Activated naive CD8-positive, alpha-beta T cell treated with anti-CD3 and anti-CD28 coated beads, Interleukin-2, amount 10 ng/mL, durations not matched to agents 7 days and 5 days (primary cell): ENCODE measurements around the gene PRKCQ. TPM values are rescaled to one million over a fixed set of nuclear protein-coding genes. Genes with fewer than 3 reads are reported as not detected.

Source experiments
- ATAC-seq: fragments of 150-1000 bp; cut with Tn5 transposase; one replicate; pipeline ENCODE4 v1.10.0; 2021; ENCODE audit warnings: low read depth, moderate library complexity
- POLR2A ChIA-PET: fragments of 350-600 bp; sonication (Branson Sonifier 250); formaldehyde crosslinking; loops from one replicate; lab custom pipeline; 2021; ENCODE audit warnings: antibody characterized with exemption; lab: Charles Lee
- DNase-seq: peaks from one replicate; pipeline ENCODE4 v3.0.0; 2021
- H3K27ac Mint-ChIP-seq: one replicate; pipeline ENCODE4 v1.8.0; 2022; ENCODE audit warnings: mild to moderate bottlenecking, mixed read lengths
- H3K27me3 Mint-ChIP-seq: one replicate; pipeline ENCODE4 v1.8.0; 2022; ENCODE audit warnings: mild to moderate bottlenecking, moderate library complexity, mixed read lengths
- H3K36me3 Mint-ChIP-seq: one replicate; pipeline ENCODE4 v1.8.0; 2021; ENCODE audit warnings: mild to moderate bottlenecking, mixed read lengths
- H3K4me1 Mint-ChIP-seq: one replicate; pipeline ENCODE4 v1.8.0; 2021; ENCODE audit warnings: mixed read lengths
- H3K4me3 Mint-ChIP-seq: one replicate; pipeline ENCODE4 v1.8.0; 2022; ENCODE audit warnings: mild to moderate bottlenecking, moderate library complexity, mixed read lengths
- H3K9me3 Mint-ChIP-seq: one replicate; pipeline ENCODE4 v1.8.0; 2021; ENCODE audit warnings: mixed read lengths
- total RNA-seq, 2 experiments: library from RNA; stranded (reverse); gene quantifications; one replicate each; pipeline ENCODE4 v1.2.3, GENCODE V29; 2021

Gene PRKCQ
- total RNA-seq, 2 experiments from 2014 or later: 61.2 to 61.8 TPM

DNA sequence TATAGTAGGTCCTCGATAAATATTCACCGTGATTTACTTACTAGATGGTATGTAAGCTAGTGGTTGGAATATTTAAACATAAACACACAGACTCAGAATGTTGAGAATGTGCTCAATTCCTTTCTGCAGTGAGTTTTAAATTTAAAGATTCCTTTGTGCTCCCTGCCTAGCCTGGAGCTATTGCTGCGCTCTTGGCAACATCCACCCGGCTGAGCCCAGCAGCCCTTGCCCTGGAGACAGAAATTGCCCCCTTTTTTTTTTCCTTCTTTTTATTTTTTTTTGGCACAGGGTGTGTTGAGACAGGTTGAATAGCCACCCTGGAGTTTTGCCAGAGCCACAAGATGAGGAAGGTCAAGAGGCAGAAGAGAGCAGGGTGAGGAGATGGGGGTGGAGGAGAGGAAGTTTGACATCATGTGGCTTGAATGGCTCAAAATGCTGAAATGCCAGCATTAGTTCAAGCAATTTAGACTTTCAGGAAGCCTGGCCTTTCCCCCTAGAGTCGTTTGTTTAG is 180.8 kb downstream of the PRKCQ start:
- H3K4me3 Mint-ChIP-seq: peak overlapping the region; percentile 28
- H3K4me1 Mint-ChIP-seq: peaks cover 23% of the 10 kb centered on the region
- H3K27ac Mint-ChIP-seq: no peak overlapping the region
- peaks cover under 1% of the 10 kb centered on the region for H3K27me3 Mint-ChIP-seq
- peaks cover 4% of the 10 kb centered on the region for H3K36me3 Mint-ChIP-seq
- DNase-seq (no peak), ATAC-seq (no peak)
- POLR2A ChIA-PET: interaction anchor here (0.6 to 1.4 kb wide), 4 partner anchors 131 to 197 kb away, joined by 3 to 10 read pairs (median 3); partner anchors contain the start of gene PFKFB3
- H3K9me3 Mint-ChIP-seq: peaks cover 1% of the 10 kb centered on the region

DNA sequence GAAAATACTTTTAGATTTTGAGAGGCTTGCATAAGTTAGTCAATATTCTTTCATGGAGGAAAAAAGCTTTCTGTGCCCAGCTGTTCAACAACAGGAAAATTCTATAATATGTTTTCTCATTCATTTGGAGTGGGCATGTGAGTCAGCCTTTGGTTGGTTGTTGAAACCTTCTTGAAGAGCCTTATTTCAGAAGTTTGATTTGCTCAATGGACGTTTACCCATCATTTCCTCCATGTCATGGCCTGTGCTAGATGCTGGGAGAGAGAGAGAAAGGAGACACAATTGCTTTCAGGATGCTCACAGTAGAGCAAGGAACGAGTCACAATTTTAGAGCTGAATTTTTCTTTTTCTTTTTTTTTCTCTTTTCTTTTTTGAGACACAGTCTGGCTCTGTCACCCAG is 181.7 kb downstream of the PRKCQ start:
- H3K27me3 Mint-ChIP-seq: no peaks in the 10 kb centered on the region
- peaks cover 6% of the 10 kb centered on the region for H3K36me3 Mint-ChIP-seq
- H3K4me3 Mint-ChIP-seq: no peak overlapping the region
- ATAC-seq: no peak
- H3K9me3 Mint-ChIP-seq: peaks cover 1% of the 10 kb centered on the region
- DNase-seq: no peak
- no peak overlapping the region for H3K27ac Mint-ChIP-seq
- POLR2A ChIA-PET: interaction anchor here (1.4 kb wide), 1 partner anchor 196 kb away, joined by 10 read pairs; the partner anchor contains the start of gene PFKFB3
- peaks cover 23% of the 10 kb centered on the region for H3K4me1 Mint-ChIP-seq

DNA sequence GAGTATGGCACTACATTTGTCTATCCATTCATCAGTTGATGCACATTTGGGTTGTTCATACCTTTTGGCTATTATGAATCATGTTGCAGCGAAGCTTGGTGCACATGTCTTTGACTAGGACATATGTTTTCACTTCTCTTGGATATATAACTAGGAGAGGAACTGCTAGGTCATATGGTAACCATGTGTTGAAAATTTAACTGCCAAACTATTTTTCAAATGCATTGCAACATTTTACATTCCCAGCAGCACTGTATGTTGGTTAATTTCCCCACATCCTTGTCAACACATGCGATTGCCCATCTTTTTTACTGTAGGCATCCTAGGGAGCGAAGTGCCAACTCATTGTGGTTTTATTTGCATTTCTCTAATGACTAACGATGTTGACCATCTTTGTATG is 183.4 kb downstream of the PRKCQ start:
- peaks cover 1% of the 10 kb centered on the region for H3K9me3 Mint-ChIP-seq
- DNase-seq (no peak), ATAC-seq (no peak)
- POLR2A ChIA-PET: no interaction called here
- H3K27me3 Mint-ChIP-seq: no peaks in the 10 kb centered on the region
- H3K27ac Mint-ChIP-seq: no peak overlapping the region
- peaks cover 16% of the 10 kb centered on the region for H3K4me1 Mint-ChIP-seq
- H3K36me3 Mint-ChIP-seq: peaks cover 12% of the 10 kb centered on the region
- no peak overlapping the region for H3K4me3 Mint-ChIP-seq

DNA sequence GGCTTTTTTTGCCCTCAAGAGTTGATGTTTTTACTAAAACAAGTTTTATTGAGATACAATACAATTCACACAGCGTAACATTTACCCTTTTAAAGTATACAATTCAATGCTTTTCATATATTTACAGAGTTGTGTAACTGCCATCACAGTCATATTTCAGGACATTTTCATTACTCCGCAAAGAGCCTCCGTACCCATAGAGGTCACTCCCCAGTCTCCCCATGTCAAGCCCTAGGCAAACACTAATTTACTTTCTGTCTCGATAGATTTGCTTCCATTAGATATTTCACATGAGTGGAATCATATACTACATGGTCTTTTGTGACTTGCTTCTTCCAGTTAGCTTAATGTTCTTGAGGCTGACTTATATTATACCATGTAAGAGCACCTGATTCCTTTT is 183.8 kb downstream of the PRKCQ start:
- Mint-ChIP-seq H3K4me3 (no peak overlapping the region), H3K36me3 (peaks cover 16% of the 10 kb centered on the region), H3K4me1 (peaks cover 13% of the 10 kb centered on the region), H3K9me3 (peaks cover 4% of the 10 kb centered on the region), H3K27me3 (no peaks in the 10 kb centered on the region), H3K27ac (no peak overlapping the region)
- no peak for DNase-seq
- no peak for ATAC-seq
- POLR2A ChIA-PET: interaction anchor here (0.5 kb wide), 1 partner anchor 105 kb away, joined by 4 read pairs; no protein-coding TSS in a partner anchor

DNA sequence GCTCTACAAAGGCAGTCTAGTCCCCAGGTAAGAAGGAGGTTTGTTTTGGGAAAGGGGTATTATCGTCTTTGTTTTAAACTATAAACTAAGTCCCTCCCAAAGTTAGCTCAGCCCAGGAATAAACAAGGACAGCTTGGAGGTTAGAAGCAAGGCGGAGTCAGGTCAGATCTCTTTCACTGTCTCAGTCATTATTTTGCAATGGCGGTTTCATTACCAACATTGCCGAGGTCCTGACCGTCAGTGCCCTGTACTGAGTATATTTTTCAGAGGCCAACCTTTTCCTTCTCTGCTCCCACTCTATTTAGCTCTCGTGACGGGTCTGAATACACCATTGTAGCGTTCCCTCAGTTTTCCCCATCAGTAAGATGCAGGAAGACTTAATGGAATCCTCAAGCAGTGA is 184.5 kb downstream of the PRKCQ start:
- POLR2A ChIA-PET: no interaction called here
- DNase-seq (no peak), ATAC-seq (no peak)
- no peak overlapping the region for H3K4me3 Mint-ChIP-seq
- no peaks in the 10 kb centered on the region for H3K27me3 Mint-ChIP-seq
- peaks cover 11% of the 10 kb centered on the region for H3K4me1 Mint-ChIP-seq
- H3K9me3 Mint-ChIP-seq: peaks cover 11% of the 10 kb centered on the region
- H3K27ac Mint-ChIP-seq: no peak overlapping the region
- peaks cover 22% of the 10 kb centered on the region for H3K36me3 Mint-ChIP-seq

DNA sequence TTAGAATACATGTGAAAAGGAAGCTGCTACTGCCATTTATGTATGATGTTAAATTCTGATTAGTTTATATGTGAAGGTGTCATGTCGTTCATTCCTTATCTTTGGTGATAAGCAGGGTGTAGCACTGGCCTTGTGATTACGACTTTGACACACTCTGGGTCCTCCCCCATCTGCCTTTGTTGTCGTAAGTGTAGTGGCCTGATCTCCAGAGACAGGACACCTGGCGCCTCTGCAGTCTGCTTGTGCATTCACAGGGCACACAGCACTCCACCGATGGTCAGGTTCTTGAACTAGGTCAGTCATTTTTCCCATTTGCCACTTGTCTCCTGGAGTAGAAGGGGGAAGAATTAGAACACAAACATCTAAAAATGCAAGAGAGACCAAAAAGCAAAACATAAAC is 186.0 kb downstream of the PRKCQ start:
- ATAC-seq (no peak), DNase-seq (no peak)
- POLR2A ChIA-PET: no interaction called here
- Mint-ChIP-seq H3K27me3 (no peaks in the 10 kb centered on the region), H3K9me3 (peaks cover 20% of the 10 kb centered on the region), H3K4me1 (peaks cover 3% of the 10 kb centered on the region), H3K27ac (no peak overlapping the region), H3K36me3 (peaks cover 34% of the 10 kb centered on the region), H3K4me3 (no peak overlapping the region)

DNA sequence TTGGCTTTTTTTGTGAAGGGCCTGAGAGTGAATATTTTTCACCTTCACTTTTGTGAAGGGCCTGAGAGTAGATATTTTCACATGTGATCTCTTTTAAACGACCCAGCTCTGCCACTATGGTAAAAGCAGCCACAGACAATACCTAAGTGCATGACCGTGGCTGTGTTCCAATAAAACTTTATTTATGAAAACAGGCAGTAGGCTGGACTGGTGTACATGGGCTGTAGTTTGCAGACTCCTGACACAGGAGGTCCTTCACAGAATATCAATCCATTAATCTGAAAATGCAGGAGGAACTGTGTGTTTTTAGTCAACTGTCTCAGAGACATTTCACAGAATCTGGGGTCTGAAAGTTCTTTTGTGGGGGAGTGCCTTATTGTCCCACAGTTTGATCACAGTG is 186.9 kb downstream of the PRKCQ start:
- Mint-ChIP-seq H3K9me3 (peaks cover 20% of the 10 kb centered on the region), H3K4me3 (no peak overlapping the region), H3K27ac (no peak overlapping the region), H3K36me3 (peaks cover 40% of the 10 kb centered on the region), H3K4me1 (peaks cover 1% of the 10 kb centered on the region), H3K27me3 (no peaks in the 10 kb centered on the region)
- DNase-seq: no peak
- no peak for ATAC-seq
- POLR2A ChIA-PET: no interaction called here

DNA sequence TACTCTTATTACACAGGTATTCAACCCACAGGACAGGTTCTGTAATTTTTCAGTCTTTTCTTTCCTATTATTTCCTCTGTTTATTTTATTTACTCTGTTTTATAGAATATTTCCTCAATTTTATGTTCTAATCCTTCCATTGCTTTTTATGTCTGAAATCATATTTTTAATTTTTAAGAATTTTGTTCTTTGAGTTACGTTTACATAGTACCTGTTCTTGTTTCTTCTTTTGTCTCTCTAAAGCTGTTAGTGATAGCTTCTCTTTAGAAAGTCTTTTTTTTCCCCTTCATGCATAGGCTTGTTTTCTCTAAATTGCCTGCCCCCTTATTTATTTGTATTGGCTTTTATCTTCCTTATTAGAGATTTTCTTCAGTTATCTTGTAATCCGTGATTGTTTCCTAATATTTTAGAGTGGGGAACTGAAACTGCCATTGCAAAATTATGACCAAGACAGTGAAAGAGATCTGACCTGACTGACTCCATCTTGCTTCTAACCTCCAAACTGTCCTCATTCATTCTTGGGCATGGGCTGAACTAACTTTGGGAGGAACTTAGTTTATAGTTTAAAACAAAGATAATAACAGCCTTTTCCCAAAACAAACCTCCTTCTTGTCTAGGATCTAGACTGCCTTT is 189.7 kb downstream of the PRKCQ start:
- H3K4me1 Mint-ChIP-seq: peaks cover 5% of the 10 kb centered on the region

DNA sequence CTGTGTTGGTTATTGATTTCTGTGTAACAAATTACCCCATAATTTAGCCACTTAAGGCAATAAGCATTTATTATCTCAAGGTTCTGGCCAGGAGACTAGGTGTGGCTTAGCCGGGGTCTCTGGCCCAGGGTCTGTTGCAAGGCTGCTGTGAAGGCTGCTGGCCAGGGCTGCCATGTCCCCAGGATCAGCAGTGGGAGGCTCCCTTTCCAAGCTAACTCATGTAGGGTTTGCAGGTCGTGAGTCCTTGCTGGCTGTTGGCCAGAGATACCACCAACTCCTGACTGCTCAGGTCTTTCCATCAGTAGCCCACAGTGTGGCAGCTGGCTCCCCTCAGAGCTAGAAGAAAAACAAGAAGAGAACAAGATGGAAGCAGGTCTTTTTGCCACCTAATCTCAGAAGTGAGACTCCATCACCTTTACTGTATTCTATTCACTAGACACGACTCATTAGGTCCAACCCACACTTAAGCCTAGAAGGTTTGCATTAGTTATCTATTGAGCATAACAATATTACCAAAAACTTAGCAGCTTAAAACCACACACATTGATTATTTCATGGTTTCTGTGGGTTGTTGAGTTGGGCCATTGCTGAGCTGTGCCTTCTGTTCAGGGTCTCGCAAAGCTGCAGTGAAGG is 191.7 kb downstream of the PRKCQ start:
- H3K4me3 Mint-ChIP-seq: no peak overlapping the region
- H3K27ac Mint-ChIP-seq: no peak overlapping the region
- peaks cover 7% of the 10 kb centered on the region for H3K4me1 Mint-ChIP-seq
- peaks cover 25% of the 10 kb centered on the region for H3K9me3 Mint-ChIP-seq
- no peaks in the 10 kb centered on the region for H3K27me3 Mint-ChIP-seq
- peaks cover 56% of the 10 kb centered on the region for H3K36me3 Mint-ChIP-seq
- no peak for ATAC-seq
- DNase-seq: no peak
- POLR2A ChIA-PET: interaction anchor here (1.6 kb wide), 1 partner anchor 186 kb away, joined by 8 read pairs; the partner anchor contains the start of gene PFKFB3

More for the DNA sequence above, 189.7 kb downstream of the PRKCQ start:
- Mint-ChIP-seq H3K4me3 (no peak overlapping the region), H3K27me3 (no peaks in the 10 kb centered on the region), H3K27ac (no peak overlapping the region), H3K36me3 (peaks cover 52% of the 10 kb centered on the region), H3K9me3 (peaks cover 26% of the 10 kb centered on the region)
- POLR2A ChIA-PET: no interaction called here
- DNase-seq: no peak
- ATAC-seq: no peak

DNA sequence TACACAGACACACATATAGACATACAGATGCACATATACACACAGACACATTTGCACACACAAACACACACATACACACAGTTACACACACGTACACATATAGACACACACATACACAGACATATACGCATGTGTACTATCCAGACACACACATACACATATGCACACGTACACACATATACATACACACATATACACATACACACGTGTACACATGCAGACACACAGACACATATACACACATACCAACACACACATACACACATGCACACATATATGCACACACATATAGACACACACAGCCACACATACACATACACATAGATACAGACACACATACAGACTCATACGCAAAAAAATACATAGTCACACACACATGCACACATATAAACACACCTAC is 193.1 kb downstream of the PRKCQ start:
- Mint-ChIP-seq H3K36me3 (peaks cover 57% of the 10 kb centered on the region), H3K9me3 (peaks cover 25% of the 10 kb centered on the region), H3K27ac (peak overlapping the region; percentile 14), H3K27me3 (no peaks in the 10 kb centered on the region), H3K4me1 (peaks cover 18% of the 10 kb centered on the region), H3K4me3 (no peak overlapping the region)
- no peak for ATAC-seq
- no peak for DNase-seq
- POLR2A ChIA-PET: interaction anchor here (1.6 kb wide), 1 partner anchor 184 kb away, joined by 8 read pairs; the partner anchor contains the start of gene PFKFB3

DNA sequence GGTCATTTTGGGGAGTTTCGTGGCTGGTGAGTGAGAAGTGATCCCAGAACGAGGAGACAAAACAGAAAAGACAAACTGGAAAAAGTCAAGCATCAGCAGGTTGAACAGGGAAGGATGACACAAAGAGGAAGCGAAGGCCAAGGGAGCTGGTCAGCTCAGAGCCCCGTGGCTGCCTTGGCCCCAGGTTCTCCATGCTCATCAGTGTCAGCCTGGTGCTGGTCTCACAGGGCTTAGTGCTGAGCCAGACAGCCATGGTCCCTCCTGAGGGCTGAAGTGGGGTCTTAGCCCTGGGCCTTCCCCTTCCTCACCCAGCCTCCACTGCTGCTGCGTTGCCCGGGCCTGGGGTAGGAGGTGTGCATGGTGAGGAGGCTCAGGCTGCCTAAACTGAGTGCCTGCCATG is 193.7 kb downstream of the PRKCQ start:
- Mint-ChIP-seq H3K9me3 (peaks cover 23% of the 10 kb centered on the region), H3K27me3 (no peaks in the 10 kb centered on the region), H3K4me3 (no peak overlapping the region), H3K4me1 (peaks cover 21% of the 10 kb centered on the region), H3K27ac (no peak overlapping the region), H3K36me3 (peaks cover 56% of the 10 kb centered on the region)
- ATAC-seq (no peak), DNase-seq (no peak)
- POLR2A ChIA-PET: interaction anchor here (1.1 kb wide), 1 partner anchor 38 kb away, joined by 4 read pairs; no protein-coding TSS in a partner anchor

DNA sequence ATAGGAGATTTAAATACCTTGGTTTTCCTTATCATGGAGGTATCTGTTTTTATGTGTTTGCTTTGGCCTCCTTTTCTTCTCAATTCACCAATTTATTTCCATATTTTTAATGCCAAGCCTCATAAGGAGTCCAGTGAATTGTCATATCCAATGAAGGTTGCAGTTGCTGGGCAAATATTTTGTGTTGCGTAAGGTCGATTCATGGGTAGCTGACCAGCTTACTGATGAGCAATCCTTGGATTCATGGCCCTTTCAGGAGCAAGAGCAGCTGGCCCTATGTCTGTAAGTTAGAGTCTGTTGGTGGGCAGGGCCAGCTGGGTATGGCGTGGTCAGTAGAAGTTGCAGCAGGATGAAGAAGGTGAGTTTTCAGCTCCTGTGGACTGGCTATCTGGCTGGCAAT is 194.4 kb downstream of the PRKCQ start:
- Mint-ChIP-seq H3K9me3 (peaks cover 23% of the 10 kb centered on the region), H3K4me1 (peaks cover 24% of the 10 kb centered on the region), H3K36me3 (peaks cover 56% of the 10 kb centered on the region), H3K27me3 (no peaks in the 10 kb centered on the region), H3K4me3 (no peak overlapping the region), H3K27ac (no peak overlapping the region)
- DNase-seq (no peak), ATAC-seq (no peak)
- POLR2A ChIA-PET: interaction anchor here (1.1 kb wide), 1 partner anchor 38 kb away, joined by 4 read pairs; no protein-coding TSS in a partner anchor

DNA sequence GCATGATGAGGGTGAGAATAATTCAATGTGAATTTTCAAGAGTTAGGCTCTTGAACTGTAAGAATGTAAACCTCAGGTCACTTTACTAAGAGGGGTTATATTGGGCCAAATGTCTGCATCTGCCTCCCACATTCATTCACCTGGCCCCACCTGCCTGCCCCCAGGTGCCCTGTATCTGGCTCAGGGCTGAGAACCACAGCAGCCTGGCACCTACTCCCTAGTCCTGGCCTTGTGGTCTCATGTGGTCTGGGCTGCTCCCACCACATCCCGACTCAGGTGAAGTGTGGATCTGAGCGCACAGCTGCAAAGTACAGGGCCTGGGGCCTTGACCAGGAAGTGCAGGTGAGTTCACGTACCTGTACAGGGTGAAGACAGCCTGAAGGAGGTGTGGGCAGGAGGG is 195.2 kb downstream of the PRKCQ start:
- Mint-ChIP-seq H3K36me3 (peaks cover 52% of the 10 kb centered on the region), H3K4me1 (peaks cover 24% of the 10 kb centered on the region), H3K4me3 (no peak overlapping the region), H3K9me3 (peaks cover 23% of the 10 kb centered on the region), H3K27me3 (no peaks in the 10 kb centered on the region), H3K27ac (no peak overlapping the region)
- ATAC-seq (no peak), DNase-seq (no peak)
- POLR2A ChIA-PET: interaction anchor here (0.6 kb wide), 1 partner anchor 147 kb away, joined by 3 read pairs; no protein-coding TSS in a partner anchor
